NCI-H510A (cell line): Measurements from ENCODE around the gene KLF11.
"Not testable (repeated sequence)": the region's sequence is repeated elsewhere in the genome, so short reads cannot be mapped to it uniquely, and the experiment has no call there.

Source experiments
- DNase-seq: peaks from one replicate; lab custom pipeline; 2025; lab: John Stamatoyannopoulos, UW

The KLF11 gene

DNA sequence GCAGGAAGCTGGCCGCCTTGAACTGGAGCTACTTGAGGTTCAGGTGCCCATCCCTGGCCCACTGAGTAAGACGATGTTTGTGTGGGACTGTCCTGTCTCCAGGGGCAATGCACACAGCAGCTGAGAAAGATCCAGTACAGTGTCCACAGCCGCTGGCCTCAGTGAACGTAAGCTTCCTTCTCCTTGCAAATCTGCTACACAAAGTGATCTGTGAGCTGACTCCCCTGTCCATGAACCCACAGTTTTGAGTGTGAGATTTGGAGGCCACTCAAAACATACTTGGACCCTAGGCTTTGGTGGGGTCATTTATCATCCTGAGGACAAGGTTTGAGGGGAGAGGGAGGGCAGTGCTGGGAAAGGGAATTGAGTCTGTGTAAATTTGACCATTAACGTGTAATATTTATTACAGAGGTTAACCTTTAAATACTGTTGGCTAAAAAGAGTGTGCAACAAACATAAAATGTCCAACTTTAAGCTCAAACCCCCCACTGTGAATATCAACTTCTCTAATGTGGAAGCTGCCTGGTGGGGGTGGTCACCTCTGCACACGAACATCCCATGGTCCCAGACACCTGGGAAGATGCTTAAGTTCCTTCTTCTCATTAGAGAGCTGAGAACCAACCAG, 41.8 kb downstream of the KLF11 start:
- DNase-seq = no peak

DNA sequence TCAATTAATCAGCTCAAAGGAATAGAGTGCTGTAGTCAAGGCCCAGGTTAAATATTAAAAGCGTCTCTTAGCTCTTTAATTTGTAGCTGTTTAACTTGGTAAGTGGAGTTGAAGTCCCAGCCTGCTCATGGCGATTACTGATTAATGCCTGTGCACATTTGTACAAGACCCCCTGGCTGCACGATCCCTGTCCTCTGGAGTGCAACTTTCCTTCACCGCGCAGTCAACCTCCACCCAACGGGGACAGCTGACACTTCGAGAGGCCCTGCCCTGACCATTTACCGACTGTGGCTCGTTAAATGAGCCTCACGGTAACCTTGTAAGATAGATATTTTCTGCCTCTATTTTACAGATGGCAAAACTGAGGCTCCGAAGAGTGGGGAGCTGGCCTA, 42.3 kb downstream of the KLF11 start:
- no peak for DNase-seq

DNA sequence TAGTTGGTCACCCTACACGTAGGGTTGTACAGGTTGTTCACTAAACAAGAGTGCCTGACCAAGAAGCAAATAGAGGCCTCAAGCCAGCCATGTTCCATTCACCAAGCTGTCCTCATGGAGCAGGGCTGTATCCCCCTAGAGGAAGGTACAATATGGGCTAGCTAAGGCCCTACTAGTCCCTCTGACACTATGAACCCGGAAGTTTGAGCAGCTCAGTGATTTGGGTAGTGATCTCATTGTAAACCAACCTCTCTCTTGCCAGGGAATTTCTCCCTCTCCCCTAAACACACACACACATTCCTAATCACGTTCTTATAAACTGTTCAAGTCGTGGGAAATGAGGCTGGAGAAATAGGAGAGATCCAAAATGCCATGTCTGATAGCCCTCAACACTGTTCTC, 43.6 kb downstream of the KLF11 start:
- no peak for DNase-seq

DNA sequence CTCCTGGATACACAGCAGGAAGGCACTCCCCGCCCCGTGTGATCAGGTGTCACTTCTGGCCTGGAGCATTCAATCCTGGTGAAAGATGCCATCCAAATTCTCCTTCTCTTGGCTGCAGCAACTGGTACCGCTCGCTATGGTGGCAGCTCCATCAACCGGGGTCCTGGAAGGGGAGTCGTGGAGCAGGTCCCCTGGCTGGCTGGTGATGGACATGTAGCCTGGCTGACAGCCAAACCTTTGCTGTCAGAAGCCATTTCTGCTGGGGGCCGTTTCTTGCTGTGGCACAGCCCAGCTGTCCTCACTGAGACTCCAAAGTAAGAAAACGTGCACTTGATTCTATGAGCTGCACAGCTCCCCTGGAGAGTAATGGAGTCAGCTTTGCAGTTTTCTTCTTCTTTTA, 44.0 kb downstream of the KLF11 start:
- DNase-seq = no peak

DNA sequence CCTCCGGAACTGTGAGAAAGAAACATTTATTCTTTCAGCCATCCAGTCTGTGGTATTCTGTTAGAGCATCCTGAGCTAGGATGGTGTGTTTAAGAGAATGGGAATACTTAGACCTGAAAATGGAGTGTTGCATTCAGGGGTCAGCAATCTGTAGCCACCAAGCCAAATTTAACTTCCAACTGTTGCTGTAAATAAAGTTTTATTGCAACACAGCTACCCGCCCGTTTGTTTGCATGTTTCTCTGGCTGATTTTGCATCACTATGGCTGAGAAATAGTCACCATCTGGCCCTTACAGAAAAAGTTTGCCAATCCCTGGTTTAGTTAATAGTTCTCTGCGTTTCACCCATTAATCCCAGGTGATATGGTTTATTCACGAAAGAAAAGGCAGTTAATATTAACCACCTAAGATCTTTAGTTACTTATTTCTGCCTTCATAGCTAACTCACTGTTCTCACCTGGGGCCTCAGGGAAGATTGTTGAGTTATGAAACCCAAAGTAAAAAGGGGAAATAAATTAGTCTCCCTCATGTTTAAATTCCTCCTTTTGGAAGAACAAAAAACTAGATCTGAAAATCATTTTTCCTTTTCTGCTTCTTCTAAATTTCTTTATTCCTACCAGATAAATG, 46.3 kb downstream of the KLF11 start:
- DNase-seq = no peak

DNA sequence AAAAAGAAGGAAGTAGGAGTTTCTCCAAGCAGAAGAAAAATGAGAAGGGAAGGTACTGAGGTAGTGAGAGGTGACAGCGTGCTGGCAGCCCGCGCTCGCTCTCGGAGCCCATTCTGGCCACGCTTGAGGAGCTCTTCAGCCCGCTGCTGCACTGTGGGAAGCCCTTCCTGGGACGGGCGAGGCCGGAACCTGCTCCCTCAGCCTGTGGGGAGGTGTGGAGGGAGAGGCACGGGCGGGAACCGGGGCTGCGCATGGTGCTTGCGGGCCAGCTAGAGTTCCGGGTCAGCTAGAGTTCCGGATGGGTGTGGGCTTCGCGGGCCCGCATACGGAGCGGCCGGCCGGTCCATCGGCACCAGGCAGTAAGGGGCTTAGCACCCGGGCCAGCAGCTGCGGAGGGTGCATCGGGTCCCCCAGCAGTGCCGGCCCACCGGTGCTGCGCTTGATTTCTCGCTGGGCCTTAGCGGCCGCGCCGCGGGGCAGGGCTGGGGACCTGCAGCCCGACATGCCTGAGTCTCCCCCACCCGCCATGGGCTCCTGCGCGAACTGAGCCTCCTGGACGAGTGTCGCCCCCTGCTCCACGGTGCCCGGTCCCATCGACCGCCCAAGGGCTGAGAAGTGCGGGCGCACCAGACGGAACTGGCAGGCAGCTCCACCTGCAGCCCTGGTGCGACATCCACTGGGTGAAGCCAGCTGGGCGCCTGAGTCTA, 48.0 kb downstream of the KLF11 start:
- no peak for DNase-seq

DNA sequence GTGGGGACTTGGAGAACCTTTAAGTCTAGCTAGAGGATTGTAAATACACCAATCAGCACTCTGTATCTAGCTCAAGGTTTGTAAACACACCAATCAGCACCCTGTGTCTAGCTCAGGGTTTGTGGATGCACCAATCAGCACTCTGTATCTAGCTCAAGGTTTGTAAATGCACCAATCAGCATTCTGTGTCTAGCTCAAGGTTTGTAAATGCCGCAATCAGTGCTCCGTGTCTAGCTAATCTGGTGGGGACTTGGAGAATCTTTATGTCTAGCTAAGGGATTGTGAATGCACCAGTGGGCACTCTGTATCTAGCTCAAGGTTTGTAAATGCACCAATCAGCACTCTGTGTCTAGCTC, 48.5 kb downstream of the KLF11 start:
- DNase-seq = not testable (repeated sequence)

DNA sequence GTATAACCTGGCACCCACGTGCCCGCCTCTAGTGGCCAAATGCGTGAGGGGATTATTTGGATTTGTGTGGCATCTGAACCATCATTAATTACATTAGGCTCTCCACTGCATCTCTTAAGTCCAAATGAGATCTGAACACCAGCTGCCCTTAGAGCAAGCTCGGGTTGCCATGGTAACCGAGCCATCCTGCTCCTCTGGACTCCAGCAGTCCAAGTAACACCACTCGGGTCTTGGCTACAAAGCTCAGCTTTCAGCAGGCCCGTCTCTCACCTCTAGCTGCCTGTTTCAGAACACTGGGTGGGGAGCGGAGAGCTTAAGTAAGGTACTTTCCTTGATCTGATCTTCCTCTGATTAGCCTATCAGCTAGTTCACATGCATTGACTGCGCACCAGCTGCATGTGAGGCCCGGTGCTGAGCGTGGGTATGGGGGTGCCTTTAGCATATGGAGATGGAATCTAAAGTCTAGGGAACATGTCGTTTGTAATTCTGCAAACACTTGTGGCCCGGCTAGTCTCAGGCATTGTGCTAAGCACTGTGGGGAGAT, 51.0 kb downstream of the KLF11 start:
- DNase-seq = no peak

DNA sequence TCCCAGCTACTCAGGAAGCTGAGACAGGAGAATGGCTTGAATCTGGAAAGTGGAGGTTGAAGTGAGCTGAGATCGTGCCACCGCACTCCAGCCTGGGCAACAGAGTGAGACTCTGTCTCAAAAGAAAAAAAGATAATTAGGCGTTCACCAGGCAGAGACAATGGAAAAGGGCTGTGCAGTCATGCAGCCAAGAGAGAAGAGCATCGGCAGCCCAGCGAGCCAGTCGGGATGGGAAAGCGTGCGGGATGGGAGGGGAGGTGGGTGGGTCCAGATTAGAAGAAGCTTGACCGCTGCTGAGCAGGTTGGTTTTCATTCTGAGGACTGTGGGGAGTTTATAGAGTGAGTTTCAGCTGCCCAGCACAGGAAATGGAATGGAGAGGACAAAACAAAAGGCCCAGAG, 51.8 kb downstream of the KLF11 start:
- DNase-seq = no peak

DNA sequence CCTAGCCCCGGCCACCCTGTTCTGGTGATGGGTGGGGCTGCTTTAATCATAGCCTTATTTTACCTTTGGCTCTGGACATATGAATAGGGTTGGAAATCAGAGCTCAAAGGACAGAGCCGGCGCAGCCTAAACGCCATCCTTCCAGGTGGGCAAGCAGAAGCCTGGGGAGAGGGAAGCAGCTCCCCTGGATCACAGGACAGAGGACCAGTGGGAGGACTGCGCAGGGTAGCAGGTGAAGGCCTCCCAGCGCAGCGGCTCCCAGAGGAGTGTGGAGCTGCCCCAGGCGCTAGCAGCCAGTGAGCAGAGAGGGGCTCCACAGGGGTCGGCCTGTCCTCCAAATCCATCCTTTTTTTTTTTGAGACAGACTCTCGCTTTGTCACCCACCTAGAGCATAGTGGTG, 53.3 kb downstream of the KLF11 start:
- no peak for DNase-seq

DNA sequence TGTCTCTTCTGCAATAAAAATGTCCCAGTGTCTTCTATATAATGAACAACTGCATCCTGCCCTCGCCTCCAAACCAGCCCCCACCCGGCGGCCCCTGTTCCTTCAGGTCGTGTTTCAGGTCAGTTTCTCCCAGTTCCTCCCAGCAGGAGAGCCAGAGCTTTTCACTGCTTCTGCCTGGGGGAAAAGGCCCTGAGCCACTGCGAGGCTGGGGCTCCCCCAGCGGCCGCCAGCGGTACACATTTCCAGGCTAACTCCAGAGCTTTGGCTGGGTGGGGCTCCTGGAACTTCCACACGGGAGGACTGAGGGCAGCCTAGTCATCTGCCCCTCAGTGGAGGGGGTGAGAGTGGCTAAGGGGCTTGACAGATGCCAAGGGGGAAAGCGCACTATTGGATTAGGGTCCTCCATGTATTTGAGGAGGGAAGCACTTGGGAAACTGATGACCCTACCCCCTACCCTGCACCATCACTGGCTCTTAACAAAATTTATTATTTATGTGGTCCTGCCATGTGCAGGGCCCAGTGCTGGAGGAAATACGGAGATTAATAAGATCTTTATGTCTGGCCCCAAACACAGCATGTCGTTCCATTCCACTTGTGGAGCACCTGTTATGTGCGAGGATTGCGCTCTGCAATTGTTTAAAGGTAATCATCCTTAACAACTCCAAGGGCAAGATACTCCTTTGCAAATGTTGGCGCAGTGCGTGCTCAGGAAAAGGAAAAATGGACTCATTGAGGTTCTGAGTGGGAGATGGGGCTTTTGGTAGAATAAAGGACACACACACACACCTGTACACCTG, 54.2 kb downstream of the KLF11 start:
- peak; percentile 37 for DNase-seq

DNA sequence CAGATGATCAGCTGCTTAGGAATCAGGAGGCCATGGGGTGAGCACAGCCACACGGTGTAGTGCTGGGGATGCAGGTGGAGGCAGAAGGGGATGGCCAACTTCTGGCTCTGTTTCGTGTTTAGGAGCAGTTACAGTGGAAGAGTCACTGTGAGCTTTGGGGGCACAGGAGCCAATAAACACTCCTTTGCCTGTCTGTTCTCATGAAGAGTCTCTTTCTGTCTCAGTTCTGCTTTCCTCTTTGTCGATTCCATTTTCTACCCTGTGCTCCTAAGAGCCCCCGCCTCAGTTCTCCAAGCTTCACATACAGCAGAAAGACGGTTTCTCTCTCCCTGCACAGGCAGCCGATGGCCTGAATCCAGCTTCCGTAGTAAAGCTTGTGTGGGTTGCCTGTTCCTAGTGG, 58.1 kb downstream of the KLF11 start:
- no peak for DNase-seq

DNA sequence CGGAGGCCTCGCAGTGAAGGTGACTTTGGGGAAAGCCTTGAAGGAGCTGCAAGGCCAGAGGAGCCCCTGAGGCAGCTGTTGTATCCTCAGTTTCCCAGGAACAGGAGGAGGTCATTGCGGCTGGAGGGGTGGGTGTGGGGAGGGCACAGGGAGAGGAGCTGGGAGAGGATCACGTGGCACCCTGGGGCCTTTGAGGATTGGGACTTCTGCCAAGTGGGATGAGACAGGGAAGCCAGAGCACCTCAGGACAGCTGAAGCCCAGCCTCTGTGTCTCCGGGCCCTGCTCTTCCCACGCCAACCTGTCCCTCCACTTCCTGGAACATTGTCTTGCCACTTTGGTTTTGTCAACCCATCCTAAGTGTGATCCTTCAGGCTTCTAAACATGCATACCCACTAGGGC, 59.8 kb downstream of the KLF11 start:
- DNase-seq = no peak
